ENCODE measurements around the gene FAM20A.
"Not testable (repeated sequence)": the region's sequence is repeated elsewhere in the genome, so short reads cannot be mapped to it uniquely, and the experiment has no call there.

FAM20A gene

DNA sequence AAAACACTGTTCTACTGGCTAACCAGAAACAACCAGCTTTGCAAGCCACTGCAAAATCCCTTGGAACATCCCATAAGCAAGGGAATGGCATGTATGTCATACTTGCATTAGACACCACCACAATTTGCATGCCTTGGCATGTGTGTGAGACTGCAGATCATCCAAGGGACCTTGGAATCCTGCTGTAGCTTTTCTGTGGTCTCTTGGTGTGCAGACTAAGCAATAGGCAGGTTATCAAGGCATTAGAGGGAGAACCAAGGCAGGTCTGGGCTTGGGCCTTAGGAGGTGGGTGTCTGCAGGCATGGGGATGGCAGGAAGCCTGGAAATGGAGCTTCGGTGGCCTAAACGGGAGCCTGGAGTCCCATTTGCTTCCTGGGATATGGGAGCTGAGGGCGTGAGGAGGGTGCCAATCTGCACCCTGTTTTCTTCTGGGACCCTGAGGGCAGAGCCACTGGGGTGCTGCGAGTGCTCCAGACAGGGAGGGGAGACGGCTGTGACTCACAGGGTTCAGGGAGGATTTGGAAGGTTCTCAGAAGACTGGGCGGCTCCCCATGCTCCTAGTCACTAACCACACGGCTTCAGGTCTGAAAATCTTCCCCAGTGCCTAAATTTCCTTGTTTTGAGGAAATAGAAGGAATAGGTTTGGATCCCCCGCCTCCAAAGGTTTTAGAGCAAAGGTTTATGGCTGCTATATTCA is 36.6 kb downstream of the FAM20A start:
- DNase-seq: no peak

DNA sequence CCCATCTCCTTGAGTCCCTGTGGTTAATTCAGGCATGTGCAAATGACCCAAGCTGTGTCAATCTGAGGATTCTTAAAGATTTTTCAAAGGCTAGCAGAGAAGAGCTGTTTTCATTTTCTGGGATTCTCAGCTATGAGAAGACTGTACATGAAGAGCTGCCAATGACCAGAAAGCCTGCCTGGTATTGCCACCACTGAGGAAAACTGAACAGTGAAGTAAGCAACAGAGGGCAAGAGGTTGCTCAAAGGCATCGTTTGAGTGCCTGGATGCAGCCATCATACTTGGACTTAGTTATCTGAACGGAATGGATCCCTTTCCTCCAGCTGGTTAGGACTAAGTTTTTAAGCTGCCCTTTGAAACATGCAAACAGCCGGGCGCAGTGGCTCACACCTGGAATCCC is 38.4 kb downstream of the FAM20A start:
- DNase-seq: no peak

DNA sequence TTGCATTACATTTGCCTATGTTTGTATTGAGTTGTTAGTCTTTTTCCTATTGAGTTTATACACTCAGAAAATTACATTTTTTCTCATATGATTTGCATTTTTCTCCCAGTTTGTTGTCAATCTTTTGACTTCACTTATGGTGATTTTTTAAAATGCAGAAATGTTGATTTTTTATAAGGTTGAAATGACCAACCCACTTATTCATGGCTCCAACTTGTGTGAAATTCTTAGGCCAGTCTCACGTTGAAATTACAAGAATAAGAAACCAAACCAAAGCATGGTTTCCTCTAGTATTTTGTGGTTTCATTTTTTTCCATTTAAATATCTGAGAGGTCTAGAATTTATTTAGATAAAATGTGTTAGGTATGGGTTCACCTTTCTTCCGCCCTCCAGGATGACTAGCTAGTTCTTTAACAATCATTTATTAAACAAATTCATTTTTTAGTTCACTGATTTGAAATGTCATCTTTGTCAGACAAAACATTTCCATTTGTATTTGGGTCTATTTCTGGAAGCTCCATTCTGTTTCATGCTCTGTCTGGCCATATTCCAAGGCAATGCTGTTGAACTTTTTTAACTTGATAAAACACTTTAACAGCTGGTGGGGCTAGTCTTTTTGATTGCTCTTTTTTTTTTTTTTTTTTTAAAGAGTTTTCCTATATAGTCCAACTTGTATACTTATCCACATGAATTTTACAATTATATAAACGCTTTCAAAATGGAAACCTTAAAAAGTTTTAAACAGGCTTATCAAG is 40.0 kb downstream of the FAM20A start:
- DNase-seq: no peak

DNA sequence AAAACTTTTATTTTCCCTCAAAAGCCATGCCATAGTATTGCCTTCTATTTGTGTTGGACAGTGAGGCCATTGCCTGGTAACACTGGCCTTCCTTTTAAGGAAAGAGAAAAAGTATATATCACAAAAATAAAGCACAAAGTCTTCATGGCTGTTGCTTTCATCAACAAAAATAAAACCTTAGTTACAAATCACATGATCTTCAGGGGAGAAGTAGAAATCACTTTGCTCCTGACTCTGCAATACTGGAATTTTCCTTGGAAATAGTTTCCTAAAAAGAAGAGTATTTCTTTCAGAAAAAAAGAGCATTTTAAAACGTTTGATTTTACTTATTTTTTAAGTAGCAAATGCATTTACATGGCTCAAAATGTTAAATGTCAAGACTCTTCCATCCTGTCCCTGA is 41.9 kb downstream of the FAM20A start:
- DNase-seq: no peak

DNA sequence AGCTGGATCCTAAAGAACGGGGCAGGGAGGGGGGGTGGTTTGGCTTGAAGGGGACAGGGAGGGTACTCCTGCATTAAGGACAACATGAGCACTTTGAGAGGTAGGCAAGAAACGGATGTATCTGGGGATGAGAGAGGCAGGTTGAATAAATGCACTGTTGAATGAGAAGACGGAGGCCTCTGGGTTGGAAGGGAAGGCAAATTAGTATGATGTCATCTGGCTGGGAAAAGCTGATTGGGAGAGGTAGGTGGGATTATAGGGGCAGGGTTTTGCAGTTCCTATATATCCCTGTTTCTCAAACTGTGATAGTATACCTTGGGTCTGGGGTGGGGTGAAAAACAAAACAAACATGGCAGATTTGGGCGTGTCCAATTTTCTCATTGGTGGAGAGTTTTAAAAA is 44.6 kb downstream of the FAM20A start:
- no peak for DNase-seq

DNA sequence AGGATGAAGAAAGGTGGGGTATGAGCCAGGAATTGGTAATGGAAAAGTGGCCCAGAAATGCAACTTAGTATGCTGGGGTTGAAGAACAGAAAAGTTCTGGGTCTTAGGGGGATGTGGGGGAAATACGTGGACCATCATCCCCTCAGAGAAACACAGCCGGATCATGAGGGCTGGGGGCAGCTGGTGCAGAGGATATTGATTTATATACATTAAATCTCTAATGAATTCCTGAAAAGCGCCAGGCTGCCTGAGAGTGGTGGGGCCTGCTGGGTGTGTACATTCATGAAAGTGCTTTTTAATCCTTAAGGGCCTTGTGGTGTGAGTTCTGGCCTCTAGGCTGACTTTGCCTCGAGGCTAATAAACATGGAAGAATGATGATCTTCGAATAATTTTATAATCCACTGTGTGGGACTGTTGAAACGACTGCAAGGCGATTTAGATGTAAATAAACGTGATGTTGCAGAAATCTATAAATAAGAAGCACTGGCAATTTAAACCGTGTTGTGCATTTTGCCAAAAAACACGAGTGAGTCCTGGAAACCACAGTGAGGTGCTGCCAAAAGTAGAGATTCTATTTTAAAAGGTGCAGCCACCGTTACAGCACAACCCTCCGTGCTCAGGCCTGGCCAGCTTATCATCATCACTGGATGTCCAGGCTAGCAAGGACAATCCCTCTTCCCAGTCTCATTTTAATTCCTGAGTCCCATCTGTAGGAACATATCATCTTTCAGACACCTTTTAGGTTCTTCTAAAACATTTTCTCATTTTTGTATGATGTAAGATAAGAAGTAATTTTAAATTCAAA is 56.9 kb downstream of the FAM20A start:
- no peak for DNase-seq

DNA sequence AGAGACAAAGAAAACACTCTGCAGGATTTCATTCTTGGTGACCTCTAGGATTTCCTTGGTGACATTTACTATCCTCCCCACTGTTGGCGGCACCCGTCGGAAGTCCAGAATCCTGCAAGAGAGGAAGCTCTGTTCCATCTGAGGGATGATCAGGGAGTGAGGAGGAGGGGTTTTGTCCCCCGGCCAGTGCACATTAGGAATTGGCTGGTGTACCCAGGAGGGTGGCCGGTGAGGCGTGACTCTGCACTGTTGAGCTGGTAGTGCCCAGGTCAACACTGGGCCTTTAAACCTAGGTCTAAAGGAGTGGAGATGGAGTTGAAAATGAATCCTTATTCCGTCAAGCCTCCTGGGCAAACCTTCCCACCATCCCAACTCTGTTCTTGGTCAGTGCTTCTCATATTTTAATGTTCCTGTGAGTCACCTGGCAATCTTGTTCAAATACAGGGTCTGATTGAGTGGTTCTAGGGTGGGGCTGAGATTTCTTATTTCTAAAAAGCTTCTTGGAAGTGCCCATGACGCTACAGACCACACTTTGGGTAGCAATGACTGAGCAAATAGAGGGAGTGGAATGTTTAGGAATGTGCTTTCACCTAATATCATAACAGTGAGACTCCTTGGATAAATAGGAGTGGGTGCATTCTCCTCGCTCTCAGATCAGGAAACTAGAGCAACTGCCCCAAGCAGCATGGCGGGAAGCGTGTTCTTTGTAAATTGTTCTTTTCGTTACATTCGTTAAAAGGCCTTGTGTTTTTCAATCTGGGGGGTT is 58.3 kb downstream of the FAM20A start:
- no peak for DNase-seq

DNA sequence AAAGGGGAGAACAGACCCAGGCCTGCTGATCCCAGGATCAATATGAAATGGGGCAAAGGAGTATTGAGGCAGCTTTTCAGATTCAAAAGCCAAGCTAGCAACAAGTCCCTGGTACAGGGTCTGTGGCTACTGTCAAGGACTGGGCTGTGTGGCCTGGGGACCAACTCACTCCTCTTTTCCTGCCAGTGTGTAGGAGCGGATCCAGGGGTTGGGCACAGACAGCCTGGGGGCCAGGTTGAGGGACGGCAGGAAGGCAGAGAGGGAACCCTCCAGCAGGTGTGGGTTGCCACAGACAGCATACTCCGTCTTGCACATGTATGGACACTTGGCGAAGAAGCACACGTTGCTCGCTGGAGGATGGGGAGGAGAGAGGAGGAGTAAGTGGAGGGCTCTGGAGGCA is 59.4 kb downstream of the FAM20A start:
- no peak for DNase-seq

DNA sequence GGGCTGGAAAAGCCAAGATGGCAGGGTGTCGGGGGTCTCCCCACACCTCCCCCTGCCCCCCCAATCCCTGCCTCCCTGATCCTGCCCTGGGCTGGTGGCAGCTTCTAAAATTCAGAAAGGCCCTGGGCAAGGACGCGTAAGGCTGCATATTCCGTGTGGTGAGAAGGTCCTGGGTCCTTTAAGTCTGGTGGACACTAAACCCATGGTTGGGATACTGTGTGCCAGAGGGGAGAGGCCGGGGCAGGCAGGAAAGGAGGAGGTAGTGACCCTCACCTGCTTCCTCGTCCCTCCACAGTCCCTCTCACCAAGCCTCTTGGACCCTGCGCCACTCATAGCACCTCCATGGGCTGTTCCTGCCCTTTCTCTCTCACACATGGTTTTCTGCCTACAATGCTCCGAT is 60.2 kb downstream of the FAM20A start:
- no peak for DNase-seq

DNA sequence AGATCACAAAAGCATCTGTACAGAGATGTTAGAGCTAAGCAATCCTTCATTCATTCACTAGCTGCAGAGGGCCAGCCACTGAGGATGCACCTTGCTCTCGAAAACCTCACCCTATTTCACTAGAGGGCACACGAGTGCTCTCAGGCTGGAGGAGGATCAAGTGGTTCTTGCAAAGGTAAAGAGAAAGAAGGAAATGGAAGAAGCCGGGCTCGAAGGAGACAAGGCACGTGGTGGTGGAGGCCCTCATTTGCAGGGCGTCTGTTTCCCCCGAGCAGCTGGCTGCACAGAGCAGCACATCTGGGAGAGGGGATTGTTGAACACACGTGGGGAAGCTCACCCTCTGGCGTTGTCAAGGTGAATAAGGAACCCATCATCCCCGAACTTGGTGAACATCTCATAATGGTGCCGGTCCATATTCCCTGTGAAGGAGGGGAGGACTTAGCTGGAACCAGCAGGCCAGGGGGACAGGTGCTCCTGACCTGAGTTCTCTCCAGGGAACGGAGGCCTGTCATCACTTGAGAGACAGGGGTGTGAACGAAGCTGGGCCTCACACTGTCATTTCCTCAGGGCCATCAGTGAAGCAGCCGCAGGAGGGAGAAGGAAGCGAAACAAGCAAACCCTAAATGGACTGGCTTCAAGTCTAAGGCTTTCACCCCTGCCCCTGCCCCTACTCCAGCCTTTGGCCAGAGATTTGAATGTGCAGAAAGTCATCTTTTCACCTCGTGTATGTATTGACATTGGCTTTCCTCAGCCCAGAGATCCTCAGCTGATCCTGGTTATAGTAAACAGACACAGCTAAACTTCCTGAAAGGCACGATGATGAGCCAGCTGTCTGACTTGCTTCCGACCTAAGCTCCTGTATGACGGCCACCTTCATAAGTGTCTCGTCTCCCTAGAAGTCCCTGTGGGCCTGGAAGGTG is 61.4 kb downstream of the FAM20A start:
- no peak for DNase-seq

DNA sequence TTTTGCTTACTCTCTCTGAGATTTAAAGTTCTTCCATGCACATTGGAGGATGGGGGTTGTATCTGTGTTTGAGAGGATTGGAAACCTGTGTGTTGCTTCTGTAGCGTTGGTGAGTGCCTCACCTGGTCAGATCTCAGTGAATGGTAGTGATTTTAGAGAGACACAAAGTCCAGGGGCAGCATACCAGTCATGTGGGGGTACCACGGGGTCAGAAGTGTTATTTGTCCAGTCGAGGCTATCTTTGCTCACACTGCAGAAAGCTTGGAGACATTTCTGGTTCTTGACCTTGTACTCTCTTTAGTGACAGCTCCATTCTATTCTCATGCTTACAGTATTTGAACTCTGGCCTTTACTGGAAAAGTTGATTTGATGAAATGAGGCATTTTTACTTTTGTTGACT is 65.2 kb downstream of the FAM20A start:
- DNase-seq: no peak

DNA sequence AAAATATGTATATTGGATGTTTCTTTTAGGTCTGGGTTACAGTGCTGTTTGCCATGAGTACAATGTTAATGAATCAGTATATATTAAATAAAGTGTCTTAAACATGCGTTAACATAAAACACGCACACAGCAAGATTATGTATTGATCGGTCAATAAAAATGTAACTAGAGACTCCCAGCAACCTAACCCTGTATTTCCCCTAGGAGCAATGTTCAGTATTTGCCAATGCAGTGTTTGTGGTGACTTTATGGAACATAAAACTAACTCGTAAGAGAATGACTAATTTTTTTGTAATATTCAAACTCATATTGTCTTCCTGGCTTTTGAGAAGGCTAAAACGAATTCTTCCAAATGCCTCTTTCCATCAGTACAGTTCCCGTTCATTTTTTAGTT is 66.5 kb downstream of the FAM20A start:
- no peak for DNase-seq

DNA sequence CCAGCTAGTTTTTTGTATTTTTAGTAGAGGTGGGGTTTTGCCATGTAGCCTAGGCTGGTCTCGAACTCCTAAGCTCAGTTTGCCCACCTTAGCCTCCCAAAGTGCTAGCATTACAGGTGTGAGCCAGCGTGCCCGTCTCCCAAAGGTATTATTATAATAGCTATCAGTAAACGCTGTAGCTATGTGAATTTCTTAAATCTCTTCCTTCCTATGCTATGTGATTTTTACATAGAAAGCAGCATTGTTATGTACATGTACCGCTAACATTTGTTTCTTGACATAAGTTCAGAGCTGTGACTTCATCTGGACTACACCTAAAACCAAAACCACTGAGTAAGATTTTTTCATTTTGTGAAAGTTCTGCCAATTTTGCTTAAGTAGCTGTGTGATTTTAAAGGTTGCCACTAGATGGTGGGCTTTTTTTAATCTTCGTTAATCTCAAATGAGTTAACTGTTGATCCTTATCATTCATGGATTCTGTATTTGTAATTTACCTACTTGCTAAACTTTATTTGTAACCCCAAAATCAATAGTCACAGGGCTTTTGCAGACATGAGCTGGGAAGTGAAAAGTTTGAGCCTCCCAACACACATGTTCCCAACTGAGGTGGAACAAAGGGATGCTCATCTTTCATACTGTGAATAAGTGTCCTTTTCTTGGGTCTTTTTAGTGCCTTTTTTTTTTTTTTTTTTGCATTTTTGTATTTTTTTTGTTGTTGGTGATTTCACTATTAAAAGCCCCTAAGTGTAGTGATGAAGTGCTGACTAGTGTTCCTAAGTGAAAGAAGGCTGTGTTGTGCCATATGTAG is 67.1 kb downstream of the FAM20A start:
- DNase-seq: no peak

DNA sequence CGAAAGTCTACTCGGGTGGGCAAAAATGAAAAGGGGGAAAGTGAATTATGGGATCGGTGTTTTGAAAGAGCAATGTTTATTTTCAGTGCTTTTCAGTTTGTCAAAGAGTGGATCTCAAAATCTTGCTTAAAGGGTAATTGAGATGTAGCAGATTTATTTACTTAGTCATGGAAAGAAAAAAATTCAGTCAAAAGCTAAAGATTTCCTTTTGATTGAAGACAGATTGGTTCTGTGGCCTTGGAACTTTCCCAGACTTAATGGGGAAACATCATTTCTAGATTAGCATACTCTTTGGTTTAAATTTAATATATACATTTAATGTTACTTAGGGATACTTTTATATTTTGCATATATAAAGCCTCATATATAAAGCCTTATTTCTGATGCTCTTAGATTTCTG is 68.3 kb downstream of the FAM20A start:
- DNase-seq: no peak

DNA sequence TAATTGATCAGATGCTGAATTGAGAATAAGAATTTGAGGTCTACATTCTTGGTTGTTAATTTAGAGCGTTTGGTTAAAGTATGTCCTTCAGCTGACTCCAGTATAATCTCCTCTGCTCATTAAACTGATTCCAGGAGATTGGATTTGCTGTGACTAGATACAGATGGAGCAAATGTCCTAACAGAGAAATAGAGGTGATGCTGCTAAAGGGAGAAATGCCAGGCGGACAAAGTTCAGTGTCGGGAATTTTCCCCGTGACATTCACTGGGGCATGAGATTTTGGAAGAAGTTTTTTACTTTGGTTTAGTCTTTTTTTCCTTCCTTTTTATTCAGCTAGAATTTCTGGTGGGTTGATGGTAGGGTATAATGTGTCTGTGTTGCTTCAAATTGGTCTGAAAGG is 69.9 kb downstream of the FAM20A start:
- no peak for DNase-seq

DNA sequence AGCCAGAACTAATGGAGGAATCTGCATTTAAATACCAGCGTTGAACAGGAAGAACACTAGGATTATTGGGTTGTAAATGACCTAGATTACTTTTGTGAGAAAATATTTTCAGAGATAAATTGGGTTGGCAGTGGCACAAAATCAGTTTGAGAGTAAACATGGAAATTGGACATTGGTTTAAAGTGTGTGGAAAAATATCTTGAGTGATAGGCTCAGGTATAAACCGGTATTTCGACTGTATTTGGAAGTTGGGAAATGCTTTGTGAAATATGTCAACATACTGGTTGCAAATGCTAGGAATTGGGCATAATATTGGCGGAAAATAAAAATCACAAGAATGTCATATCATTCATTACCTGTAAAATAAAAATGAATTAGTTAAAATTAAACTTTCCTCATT is 73.9 kb downstream of the FAM20A start:
- no peak for DNase-seq

DNA sequence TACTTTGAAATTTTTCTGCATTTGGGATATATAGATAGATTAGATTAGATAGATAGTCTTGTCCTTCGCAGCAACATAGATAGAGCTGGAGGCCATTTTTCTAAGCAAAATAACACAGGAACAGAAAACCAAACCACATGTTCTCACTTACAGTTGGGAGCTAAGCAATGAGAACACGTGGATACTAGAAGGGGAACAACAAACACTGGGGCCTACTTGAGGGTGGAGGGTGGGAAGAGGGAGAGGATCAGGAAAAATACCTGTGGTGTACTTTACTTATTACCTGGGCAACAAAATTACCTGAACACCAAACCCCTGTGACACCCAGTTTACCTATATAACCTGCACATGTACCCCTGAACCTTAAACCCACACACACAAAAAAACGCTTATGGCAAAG is 74.6 kb downstream of the FAM20A start:
- DNase-seq: no peak

DNA sequence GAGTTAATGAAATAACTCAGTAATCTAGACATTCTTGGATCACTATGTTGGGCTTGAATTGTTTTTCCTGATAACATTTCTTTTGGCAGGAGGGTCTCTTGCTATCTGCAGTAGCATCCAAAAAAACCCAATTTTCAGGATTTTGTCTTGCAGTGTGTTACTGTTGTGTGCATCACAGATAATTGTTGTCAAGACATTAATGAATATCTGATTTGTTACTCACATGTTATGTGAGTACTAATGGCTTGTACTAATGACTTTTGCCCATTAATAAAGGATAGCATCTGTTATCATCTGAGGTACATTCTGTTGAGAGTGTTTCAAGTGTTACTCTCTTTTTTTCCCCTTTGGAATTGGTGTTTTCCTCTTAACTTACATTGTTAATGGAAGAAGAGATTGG is 78.9 kb downstream of the FAM20A start:
- DNase-seq: no peak

DNA sequence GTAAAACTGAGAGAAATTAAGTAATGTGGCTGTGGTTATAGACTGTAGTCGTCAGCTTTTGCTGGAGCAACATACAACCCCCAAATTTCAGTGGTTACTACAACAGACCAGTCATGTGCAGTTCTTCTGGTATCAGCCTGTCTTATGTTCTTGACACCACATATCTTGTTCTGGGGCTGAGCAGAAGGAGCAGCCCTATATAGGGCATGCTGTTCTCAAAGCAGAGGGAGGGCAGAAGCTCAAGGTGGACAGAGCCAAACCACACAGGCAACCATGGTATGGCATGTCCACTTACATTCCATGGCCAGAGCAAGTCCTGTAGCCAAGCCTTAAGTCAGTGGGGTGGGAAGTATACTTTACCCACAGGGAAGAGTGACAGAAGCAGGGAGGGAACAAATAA is 81.3 kb downstream of the FAM20A start:
- DNase-seq: no peak

DNA sequence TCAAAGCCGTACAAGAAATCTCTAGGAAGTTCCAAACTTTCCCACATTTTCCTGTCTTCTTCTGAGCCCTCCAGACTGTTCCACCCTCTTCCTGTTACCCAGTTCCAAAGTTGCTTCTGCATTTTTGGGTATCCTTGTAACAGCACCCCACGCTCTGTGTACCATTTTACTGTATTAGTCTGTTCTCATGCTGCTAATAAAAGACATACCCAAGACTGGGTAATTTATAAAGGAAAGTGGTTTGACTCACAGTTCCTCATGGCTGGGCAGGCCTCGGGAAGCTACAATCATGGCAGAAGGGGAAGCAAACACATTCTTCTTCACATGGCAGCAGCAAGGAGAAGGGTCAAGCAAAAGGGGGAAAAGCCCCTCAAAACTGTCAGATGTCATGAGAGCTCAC is 82.1 kb downstream of the FAM20A start:
- DNase-seq: not testable (repeated sequence)

Measured in NCI-H2029 (cell line).